Renal cortex interstitium (tissue), 11 donors: ENCODE data around the gene TUBA3E. TPM values are rescaled to one million over a fixed set of nuclear protein-coding genes. Genes with fewer than 3 reads are reported as not detected.
"Not testable (repeated sequence)": the region's sequence is repeated elsewhere in the genome, so short reads cannot be mapped to it uniquely, and the experiment has no call there.

ENCODE experiments used
- DNase-seq, 11 donors: peaks; one replicate each; pipeline ENCODE4 v3.0.0-alpha.2; 2013; ENCODE audit warnings: low read depth in 9 of 11, low spot score in 4 of 11; ENCODE audit errors: extremely low read depth in 1 of 11
- polyA plus RNA-seq, 3 donors: library from polyadenylated mRNA; unstranded; fragments of 120-200 nt; gene quantifications; one replicate each; pipeline ENCODE4 v1.2.1, GENCODE V29; 2013; ENCODE audit not compliant: insufficient read length in 3 of 3

TUBA3E gene
- polyA plus RNA-seq, 3 donors, result not detected

GRCh38 chr2:130169896-130170295 is 28.3 kb downstream of the TUBA3E start:
- DNase-seq, result no peak

DNA sequence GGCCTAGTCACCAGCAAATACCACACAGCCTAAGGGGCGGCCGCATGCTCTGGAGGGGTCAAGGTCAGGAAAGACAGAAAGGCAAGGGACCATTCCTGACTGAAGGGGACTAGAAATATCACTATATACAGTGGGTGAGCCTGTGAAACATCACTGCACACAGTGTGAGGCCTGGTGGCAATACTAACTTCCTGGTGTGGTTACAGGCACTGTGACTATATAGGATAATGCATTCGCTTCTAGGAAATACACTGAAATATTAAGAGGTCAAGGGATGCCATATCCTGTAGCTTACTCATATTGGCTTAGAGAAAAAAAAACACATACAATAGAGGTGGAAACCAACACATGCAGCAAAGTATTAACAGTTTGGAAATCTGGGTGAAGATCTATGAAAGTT is 29.1 kb downstream of the TUBA3E start:
- not testable (repeated sequence) for DNase-seq

DNA sequence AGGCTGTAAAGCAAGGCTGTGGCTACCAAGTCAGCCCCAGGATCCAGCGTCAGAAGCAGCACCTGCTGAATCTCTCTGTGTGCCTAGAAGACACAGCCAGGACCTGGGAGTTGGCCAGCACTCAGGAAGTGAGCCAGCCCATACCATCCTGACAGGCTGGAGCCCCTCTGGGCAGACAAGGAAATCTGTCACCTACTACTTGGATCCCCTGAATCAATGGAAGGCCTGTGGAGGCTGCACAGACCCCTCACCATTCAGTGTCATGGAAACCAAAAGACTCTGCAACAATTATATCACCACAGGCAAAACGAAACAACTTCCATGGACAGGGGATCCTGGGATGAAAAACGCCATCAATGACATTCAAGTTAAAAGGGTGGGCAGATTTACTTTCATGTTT is 31.6 kb downstream of the TUBA3E start:
- not testable (repeated sequence) for DNase-seq

DNA sequence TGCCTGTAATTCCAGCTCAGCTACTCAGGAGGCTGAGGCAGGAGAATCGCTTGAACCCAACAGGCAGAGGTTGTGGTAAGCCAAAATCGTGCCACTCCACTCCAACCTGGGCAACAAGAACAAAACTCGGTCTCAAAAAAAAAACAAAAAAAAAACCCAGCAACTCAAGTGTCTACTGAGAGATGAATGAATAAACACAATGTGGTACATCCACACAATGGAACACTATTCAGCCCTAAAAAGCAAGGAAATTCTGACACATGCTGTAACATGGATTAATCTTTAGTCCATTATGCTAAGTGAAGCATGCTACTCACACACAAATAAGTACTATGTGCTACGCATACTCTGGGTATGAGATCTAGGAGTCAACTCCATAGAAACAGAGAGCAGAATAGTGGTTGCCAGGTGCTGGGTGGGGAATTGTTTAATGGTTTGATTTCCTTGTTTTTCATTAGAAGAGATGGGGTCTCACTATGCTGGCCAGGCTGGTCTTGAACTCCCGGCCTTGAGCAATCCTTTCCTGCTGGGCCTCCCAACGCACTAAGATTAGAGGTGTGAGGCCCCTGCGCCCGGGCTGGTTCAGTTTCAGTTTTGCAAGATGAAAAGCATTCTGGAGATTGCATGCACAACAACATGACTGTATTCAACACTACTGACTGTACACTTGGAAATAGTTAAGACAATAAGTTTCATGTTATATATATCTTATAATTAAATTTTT is 32.8 kb downstream of the TUBA3E start:
- no peak for DNase-seq

- no peak for DNase-seq
Observed at GRCh38 chr2:130162968-130163367, 35.3 kb downstream of the TUBA3E start.

- DNase-seq, result not testable (repeated sequence)
Observed at GRCh38 chr2:130162486-130162885, 35.8 kb downstream of the TUBA3E start.

DNA sequence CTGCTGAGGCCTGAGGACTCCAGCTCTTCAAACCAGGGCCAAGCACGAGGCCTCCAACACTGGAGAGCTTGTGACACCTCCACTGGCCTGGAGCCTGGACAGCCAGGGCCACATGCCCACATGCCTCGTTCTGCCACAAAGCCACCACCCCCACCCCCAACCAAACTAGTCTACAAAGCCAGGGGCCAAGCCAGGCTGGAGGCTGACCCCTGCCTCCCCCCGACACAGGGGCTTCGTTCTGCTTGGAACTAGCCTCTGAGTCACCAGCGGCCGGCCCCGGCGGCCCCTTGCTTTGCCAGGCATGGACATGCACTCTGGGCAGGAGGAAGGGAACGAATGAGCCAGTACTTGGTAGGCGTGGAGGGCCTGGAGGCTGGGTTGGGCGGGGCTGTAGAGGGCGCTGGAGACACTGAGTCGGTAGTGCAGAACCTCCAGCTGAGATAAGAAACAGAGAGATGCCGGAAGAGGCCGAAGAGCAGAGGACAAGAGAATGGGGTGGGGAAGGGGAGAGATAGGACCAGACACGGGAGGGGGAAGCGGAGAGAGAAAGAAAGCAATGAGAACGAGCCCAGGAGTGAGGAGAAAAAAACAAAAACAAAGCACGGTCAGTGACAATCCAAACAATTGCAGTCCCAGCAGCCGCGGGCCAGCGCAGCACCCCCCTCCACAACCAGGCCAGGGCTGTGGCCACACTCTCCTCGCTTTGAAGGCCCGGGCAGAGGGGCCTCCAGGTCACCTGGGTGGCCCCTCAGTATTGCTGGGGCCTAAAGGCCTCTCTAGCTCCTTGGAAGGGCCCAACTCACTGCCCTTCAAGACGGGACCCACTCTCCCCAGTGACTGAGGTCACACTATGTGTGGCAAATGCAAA is 37.2 kb downstream of the TUBA3E start:
- DNase-seq, result not testable (repeated sequence)

- no peak for DNase-seq
Observed at GRCh38 chr2:130160131-130160530, 38.1 kb downstream of the TUBA3E start.

- not testable (repeated sequence) for DNase-seq
Observed at GRCh38 chr2:130159376-130159775, 38.9 kb downstream of the TUBA3E start.

DNA sequence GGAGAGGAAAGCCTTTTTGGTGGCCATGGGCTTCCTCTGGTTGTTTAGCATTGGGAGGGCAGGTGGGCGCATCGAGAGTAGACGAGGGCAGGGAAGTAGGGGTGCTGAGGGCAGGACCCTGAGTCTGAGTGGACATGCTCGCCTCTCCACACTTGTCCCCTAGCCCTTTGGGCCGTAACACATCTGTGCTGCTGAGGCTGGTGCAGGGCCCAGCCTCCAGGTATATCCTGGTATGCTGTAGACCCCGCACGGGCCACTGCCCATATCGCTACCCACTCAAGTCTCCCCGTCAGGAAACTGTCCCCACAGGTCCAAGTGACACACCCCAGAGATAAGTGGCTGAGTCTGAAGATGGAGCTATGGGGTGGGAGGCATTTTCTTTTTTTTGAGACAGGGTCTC is 39.6 kb downstream of the TUBA3E start:
- no peak for DNase-seq

DNA sequence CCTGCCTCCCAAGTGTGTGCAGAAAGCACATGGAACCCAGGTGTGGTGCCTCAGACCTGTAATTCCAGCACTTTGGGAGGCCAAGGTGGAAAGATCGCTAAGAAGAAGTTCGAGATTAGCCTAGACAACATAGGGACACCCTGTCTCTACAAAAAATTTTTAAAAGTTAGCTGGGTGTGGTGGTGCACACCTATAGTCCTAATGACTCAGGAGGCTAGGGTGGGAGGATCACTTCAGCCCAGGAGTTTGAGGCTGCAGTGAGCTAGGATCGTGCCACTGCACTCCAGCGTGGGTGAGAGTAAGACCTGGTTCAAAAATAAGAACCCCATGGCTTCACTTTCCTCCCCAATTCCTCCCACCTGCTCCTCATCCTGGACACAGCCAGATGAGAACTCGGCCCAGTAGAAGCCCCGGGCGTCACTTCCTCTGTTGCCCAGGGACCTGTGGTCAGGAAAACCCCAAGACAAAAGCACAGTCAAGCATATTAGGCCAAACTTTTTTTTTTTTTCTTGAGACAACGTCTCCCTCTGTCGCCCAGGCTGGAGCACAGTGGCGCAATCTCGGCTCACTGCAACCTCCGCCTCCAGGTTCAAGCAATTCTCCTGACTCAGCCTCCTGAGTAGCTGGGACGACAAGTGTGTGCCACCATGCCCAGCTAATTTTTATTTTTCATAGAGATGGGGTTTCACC is 40.3 kb downstream of the TUBA3E start:
- DNase-seq, result not testable (repeated sequence)

DNA sequence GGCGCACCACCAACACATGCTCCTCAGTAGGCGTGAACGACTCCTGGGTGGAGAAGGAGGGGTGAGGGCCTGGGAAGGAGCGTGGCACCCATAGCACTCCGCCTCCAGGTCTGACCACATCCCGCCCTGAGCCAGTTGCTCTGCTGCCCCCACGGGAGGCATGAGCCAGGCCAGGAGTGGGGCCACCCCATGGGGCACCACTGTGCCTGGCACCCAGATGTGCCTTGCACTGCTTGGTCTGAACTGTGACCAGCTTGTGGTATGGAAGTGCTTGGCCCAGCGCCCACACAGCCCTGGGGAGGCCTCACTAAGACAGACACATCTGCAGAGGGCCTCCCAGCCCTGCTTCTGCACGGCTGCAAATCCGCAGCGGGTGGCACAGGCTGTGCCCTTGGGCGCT is 40.9 kb downstream of the TUBA3E start:
- DNase-seq, result not testable (repeated sequence)

- no peak for DNase-seq
Observed at GRCh38 chr2:130156624-130157004, 41.6 kb downstream of the TUBA3E start.

GRCh38 chr2:130155956-130156623 is 42.1 kb downstream of the TUBA3E start:
- peak in 2 of 11 donors; percentile 17 to 35 for DNase-seq

- DNase-seq, result no peak
Observed at GRCh38 chr2:130154773-130155765, 43.2 kb downstream of the TUBA3E start.

DNA sequence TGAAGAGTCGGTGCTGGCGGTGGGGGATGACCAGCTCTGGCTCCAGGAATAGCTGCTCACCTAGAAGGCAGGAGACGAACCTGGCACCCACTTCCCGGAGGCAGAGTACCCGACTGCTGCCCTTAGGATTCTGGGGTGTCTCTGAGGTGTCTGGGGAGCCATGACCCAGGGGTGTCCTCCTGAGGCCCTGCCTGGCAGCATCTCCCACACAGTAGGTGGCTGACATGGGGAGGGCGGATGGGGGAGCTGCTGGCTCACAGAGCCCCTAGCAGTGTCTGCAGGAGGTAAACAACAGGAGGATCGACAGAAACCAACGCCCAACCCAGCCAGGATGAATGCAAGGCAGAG is 43.8 kb downstream of the TUBA3E start:
- DNase-seq, result not testable (repeated sequence)

DNA sequence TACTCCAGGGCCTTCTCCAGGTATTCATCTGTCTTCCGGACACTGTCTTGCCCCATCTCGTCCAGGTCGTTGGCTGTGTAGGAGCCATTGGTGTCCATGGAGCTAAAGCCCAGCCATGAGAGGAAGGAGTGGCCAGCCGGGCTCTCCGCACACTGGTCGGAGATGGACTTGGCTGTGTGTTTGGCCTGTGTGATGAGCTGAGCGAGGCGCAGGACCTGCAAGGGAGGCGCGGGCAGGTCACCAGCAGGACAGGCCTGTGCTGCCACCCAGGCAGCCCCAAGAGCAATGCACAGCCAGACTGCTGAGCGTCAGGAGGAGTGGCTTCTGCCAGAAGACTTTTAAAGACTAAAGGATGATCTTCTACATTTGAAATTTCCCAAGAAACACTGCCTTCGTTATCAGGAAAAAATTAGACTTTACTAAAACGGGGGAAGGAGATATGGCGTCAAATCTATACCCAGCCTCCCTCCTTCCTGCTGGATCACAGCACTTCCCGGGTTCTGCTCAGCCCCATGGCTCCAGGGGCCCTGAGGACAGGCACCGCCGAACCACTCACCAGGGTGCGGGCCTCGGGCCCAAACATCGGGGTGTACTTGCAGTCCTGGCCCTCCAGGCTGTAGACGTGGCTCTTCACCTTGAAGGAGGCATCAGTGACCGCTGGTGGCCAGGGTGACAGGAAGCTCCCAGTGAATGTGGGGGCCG is 44.4 kb downstream of the TUBA3E start:
- not testable (repeated sequence) for DNase-seq
